Measurements from ENCODE around the gene SPPL2C. TPM values are rescaled to one million over a fixed set of nuclear protein-coding genes. Genes with fewer than 3 reads are reported as not detected.

SPPL2C gene
- total RNA-seq, 1 donor from 2014 or later: not detected

Other genes starting within 250 kb of the SPPL2C start
- not detected for gene CRHR1, start 60.6 kb upstream of the SPPL2C start, total RNA-seq
- gene MAPT, start 49.7 kb downstream of the SPPL2C start, total RNA-seq: 44.4 TPM
- not detected for gene STH, start 154.4 kb downstream of the SPPL2C start, total RNA-seq